HG03139 (cell line): ENCODE data around the gene LHFPL3.

Source experiments
- ATAC-seq: cut with Tn5 transposase; IDR thresholded peaks from one replicate; pipeline ENCODE4 v1.9.1; 2021; ENCODE audit not compliant: unreplicated experiment

Gene LHFPL3

DNA sequence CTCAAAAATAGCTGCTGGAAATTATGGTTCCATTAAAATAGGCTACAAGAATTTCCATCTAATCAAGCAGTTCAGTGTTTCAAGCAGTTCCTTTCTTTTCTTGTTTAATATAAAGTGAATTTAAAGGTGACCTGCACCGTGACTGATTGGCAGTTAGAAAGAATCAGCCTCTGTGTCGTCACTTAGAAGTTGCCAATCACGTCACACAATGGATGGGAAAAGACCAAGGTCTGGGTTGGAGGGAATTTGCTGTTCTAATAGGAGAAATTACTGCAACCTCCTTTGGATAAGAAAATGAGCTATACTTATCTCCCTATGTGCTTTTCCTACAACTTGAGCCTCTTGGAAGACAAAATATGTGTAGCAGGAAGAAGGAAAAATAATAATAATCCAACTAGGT lies 466.2 kb downstream of the LHFPL3 start:
- no peak for ATAC-seq

DNA sequence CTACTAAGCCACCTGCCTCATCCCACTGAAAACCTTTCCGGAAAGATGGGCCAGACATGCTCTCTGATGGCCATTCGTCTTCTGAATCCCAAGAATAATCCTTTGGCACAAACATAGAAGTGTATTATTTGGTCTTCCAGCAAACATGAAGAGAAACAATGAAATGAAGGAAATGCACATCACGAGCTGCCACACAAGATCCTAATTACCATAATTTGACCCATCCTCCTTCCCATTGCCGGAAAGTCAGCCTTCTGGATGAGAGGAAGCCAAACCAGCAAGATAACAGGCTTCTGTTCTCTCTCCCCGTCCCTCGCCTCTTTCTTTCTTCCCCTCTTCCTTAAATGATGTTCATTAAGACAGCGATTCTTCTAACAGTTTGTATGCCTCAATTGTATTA lies 466.7 kb downstream of the LHFPL3 start:
- ATAC-seq, result no peak

DNA sequence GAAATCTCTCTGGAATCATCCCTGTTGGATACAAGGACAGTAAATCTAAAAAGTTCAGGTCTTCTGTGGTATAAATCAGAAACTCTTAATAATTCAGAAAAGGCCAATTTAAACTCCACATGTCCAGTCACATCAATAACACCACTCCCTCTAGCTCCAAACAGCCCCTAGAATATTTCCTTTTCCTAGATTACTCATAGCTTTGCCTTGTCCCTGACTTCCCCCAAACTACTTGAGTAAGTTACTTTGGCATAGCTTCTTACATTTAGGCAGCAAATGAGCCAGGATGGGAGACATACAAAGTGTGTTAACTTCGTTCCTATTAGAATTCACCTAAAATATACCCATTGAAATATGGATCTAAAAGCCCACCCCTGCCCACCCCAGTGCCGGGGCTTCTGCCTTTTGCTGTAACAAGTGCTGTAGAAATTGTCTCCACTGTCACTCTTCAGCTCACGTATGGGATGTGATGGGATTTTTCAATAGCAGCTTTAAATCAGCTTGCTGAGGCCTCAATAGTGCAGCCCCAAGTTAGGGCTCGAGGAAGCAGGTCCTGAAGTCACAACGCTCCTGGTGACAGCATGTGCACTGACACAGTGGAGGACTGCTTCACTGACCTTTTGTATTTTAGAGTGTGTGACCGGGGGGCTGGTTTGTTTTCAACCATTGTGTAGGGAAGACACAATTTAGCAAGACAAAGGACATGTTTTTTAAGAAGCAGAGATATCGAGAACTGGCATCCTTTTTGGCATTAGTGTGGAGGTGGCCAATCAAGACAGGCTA lies 467.4 kb downstream of the LHFPL3 start:
- ATAC-seq, result no peak

DNA sequence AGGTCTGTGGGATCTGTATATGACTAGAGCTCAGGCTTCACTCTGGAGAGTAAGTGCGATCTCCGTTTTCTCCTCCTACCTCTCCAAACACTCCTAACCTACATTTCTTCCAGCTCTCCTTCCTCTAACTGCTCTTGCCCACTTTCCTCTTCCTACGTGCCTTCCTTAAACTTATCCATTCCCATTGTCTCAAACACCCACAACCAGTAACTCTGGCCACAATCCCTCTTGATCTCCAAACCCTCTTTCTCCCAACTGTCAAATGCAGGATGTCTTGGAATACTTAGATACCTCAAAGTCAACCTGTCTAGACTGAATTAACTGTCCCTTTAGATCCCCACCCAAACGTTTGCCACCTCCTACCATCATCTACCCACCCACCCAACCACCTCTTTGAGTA lies 471.9 kb downstream of the LHFPL3 start:
- no peak for ATAC-seq

DNA sequence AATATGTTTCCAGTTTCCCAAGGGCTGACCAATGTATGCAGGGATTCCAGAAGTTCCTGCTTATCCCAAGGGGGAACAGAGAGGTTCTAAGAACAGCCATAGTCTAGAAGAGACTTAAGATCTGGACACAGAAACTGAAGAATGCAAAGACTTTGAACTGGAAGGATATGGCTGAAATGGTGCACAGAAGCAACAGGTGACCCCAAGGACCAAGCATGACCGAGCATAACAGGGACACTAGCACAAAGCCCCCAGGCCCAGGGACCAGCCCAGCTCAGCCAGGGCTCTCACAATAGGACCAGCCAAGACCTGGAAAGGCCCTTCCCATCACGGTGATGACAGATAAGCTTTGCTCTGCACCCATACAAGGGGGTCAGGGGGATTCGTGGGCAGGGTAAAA lies 472.6 kb downstream of the LHFPL3 start:
- ATAC-seq, result no peak

DNA sequence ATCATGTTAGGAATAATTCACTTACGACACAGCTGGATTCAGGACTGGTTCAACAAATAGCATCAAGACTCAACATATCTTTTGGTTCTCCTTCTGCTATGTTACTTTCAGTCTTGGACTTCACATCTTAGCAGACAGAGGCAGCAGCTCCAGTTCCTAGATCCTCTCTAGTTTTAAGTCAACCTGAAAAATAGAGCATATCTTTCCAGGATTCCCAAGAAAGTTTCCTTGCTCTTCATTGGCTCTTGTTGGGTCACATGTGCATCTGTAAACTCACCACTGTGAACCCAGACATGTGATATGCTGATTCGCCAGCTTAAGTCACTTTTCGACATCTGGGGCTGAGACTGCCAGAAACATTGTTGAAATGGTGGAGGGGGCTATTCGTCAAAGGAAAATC lies 475.5 kb downstream of the LHFPL3 start:
- no peak for ATAC-seq

DNA sequence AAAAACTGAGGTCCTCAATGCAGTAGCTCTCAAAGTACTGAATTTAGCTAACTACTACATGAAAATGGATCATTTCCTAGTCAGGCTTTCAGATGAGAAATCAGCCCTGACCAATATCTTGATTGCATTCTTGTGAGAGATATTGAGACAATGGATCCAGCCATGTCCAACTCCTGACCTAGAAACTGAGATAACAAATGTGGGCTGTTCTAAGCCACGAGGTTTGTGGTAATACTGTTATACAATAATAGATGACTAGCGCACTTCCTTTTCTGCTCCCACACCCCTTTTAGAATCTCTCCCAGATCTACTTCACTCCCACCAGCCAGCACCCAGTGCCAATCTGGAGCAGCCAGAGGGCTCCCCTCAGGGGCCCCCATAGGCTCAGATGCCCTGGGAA lies 476.3 kb downstream of the LHFPL3 start:
- ATAC-seq, result no peak

DNA sequence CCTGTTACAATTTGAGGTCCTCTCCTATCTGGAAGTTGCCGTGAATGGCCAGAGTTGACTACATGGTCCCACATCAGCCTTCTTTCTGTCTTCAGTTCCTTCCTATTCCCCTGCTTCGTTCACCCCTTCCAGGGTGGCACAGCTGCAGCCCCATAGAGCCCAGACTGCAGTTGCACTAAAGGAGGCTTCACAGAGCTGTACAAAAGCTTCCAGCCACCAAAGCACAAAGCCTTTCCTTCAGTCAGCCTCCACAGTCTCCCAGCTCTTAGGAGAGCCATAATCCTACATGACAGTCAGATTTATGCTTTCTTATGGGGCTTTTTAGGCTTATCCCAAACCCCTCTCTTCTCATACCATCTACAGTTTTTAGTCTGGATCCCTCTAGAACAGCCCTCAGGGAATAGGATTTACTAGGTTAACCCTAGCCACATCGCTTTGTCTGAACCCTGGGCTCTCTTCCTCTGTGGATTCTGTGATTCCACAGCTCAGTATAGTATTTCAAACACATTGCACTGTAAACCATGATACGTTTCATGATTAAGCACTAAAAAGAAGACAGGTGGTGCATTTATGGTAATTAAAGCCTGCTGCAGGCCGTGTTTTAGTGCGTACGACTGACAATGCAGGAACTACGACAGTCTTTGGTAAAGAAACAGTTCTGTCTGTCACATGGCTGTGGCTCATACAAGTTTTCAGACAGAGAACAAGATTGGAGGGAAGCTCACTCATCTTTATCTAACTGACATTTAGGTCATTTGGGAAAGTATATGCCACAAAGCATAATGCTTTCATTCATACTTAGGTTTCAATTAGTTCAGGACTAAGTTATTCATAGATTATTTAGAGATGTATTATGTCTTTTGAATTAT lies 477.3 kb downstream of the LHFPL3 start:
- no peak for ATAC-seq

DNA sequence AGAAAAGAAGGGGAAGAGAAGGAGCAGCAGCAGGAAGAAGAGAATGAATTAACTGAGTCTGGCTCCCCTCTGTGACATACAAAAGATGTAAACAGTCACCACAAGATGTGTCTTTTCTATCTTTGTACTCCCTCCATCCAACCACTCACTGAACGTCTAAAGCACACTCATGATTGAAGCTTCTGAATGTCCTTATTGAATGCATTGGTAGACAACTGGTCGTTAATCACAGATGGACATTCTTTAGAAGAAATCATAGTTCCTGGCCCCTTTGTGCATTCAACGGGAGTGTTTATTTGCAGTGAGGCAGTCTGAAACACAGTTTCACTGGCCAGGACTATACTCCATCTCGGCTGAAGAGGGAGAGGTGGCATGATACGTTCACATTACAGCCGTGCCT lies 479.3 kb downstream of the LHFPL3 start:
- no peak for ATAC-seq

DNA sequence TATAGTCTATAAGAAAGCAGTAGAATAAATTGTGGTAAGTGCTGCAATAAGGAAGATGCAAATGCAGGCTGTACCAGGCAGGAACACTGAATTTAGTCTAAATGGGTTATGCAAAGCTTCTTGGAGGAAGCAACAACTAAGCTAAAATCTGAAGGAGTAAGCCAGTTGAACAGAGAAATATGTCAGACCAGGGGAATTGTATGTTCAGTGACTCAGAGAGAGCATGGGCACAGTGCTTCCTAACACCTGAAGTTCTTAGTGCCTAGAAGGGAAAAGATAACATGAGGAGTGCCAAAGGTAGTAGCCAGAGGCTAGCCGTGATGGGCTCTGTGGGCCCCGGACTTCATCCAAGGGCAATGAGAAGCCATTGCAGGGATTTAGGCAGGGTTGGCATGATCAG lies 481.5 kb downstream of the LHFPL3 start:
- no peak for ATAC-seq

DNA sequence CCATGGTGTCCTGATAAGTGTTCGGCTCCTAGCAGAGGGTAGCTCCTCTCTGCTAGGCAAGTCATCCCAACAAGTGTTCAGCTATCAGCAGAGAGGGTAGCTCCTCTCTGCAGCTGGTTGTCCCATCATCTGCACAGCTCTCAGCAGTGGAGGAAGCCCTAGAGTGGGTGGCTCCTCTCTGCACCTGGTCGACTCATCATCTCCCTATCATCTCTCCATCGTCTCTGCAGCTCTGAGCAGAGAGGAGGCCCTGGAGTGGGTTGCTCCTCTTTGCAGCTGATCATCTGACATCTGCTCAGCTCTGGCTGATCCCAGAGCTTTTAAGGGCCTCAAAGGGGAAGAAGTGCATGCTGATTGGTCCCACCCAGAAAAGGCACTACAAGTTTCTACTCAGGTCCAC lies 485.7 kb downstream of the LHFPL3 start:
- no peak for ATAC-seq

DNA sequence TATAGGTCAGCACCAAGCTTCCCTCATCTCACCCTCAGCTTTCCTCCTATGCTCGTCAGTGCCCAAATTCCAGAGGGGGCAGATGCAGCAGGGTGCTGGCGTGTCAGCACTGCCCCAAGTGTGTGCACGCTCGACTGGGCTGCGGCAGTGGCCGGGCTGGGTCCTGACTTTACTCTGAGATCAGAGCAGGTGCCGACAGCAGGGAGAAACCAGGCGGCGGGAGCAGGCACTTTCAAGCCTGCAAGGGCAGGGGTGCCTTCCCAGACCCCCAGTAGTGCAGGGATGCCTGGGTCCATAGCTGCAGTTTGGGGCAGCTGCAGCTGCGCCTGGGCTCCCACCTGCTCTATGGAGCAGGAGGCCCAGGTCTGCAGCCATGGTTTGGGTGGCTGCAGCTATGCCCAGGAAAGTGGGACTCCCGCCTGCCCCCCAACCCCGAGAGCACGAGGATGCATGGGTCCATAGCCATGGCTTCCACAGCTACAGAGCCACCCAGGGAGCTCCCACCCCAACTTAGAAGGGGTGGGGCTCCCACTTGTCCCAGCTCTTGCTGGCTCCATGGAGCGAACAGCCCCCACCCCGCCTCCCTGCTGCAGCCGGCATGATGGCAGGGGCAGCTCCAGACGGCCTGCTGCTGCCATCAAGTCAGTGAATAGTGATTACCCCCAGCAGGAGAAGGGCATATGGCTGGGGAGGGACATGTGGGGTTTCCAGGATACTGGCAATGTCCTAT lies 486.4 kb downstream of the LHFPL3 start:
- no peak for ATAC-seq

DNA sequence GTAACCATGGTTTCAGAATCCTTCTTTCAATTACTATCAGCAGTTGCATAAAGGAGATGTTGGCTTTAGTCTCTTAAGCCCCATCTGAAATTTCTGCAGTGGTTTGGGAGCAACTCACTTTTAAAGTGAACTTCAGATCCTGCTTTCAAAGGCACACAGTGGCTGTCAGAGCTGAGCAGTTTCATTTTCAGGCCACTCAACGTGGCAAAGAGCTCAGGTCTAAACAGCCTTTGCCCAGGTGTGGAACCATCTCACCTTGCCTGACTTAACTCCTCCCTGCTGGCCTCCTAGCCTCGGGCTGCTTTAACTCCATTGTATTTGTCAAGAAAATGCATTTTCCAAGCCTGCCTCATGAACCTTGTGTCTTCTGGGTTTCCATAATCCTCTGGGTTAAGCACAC lies 488.1 kb downstream of the LHFPL3 start:
- ATAC-seq, result no peak

DNA sequence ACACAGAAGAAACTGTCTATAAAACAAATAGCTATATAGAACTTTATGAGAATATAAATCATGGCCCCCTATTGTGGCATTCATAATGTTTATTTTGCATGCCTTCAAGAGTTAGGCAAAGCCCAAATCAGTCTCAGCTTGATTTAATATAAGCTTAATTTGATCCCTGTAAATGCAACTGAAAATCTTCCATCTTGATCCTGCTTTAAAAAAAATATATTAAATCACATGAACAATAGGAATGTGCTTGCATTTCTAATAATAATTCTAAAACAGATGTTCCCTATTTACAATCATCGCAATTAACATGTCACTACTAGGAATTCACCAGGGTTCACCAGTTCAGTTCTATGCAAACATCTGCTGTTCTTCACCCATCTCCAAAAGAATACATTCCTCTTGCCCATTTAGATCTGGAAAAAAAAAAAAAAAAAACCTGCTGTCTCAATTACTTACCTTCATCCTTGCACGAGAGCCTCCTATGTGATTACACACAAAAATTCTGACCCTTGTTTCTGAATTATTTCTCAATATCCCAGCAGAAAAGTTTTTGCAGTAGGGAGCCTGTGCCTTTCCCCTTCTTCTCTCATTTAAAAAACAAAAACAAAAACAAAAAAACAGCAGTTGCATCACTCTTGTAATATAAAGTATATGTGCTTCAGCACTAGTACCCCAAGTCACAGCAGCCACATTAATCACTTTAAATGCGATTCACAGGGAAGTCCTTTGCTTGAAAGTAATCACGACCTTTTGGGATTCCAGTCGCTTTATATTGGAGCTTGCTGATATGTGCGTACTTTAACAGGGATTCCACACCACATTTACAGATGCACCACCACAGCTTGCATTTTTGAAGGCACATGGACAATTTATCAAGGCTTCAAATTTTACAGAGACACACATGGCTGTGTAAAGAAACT lies 490.8 kb downstream of the LHFPL3 start:
- ATAC-seq, result no peak

DNA sequence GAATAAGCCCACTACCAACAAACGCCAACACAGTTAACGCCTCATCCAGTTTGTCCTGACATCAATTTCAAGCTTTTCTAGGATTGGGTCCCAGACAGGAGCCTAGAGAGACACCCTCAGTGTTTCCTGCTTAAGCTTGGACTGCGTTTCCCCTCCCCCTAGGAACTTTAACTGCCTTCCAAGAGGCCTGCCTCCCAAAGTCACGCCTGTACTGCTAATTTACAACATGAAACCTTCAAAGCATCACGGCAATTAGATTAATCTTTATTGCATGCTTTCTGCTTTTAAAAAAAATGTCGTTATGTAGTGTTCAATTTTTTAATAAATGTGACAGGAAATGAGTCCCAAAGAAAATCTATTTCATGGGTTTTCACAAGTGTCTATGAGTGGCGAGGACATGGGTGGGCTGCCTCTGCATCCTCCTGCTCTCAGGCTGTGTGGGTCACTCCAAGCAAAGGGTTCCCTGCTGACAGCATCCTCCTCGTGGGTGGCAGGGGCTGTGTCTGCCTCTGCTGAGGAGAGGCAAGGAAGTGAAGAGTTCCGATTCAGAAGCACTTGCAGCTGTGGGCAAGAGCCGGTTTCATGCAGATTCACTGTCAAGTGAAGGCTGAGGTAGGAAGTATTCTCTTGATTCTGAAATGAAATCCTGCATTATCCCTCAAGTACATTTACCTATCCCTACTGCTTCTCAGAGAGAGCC lies 492.6 kb downstream of the LHFPL3 start:
- ATAC-seq, result no peak

DNA sequence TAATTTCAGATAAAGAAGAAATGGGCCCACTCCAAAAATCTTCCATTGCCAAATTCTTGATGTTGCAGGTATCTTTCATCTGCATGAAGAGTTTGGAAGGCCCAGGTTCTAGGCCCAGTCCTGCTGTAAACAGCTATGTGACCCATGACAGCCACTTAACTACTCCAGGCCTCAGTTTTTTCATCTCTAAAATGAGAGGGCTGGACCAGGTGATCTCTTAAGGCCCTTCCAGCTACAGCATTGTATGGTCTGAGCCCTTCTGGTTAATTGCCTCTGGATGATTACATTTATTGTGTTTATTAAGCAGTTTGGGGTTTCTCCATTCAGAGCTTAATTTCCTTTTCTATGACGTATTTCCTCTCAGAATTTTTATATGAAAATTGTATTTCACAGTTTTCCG lies 494.8 kb downstream of the LHFPL3 start:
- no peak for ATAC-seq

DNA sequence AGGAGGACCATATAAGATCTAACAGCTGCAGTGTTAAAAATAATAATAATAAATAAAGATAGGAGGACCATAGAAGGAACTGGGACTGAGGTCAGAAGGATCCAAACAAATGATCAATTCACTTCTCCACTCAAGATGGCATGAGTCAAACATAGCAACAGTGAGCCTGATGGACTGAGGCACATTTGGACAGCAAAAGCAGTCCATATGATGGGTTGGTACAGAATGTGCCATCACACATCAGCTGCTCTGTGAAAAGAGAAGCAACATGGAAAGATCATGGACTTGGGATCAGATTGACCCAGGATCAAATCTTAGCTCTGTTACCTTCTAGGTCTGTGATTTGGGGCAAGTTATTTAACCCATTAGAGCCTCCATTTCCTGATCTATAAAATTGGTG lies 496.7 kb downstream of the LHFPL3 start:
- no peak for ATAC-seq

DNA sequence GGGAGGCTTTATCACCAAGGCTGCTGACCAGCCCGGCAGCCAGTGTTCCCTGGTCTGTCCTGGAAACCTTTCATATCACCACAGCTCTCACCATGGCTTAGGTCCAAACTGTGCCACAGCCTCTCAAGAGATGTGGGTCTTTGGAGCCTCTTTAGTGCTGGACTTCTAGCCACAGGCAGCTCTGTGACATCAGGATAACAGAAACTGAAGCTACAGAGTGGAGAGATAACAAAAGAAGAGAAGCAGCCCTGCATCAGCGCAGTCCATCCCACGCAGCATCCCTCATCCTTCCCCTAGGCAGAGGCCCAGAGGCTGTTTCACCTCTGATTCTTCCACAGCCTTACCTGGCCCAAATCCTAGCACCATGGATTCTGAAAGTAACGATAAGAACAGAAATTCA lies 497.7 kb downstream of the LHFPL3 start:
- no peak for ATAC-seq

DNA sequence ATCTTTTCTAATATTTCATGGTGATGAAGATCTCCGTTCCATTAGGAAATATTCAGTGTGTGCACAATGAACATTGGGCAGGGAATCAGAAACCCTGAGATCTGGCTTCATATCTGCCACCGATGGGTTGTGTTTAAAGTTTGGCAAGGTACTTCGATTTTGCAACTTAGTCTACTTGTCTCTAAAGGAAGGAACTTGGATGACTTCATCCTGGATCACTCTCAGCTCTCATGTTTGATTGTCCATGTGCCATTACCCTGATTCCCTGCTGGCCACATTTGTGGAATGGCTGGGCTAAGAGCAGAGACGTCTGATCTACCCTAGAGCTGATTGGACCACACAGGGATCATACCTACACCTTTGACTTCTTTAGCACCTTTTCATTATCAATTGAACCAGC lies 508.6 kb downstream of the LHFPL3 start:
- ATAC-seq, result no peak
